Progenitor cell of endocrine pancreas (in vitro differentiated cells): ENCODE measurements around the gene ZFHX3. TPM values are rescaled to one million over a fixed set of nuclear protein-coding genes. Genes with fewer than 3 reads are reported as not detected.
"Not testable (repeated sequence)": the region's sequence is repeated elsewhere in the genome, so short reads cannot be mapped to it uniquely, and the experiment has no call there.

Source experiments
- DNase-seq: peaks from one replicate; pipeline ENCODE4 v3.0.0; 2021; ENCODE audit warnings: low spot score; ENCODE audit not compliant: unreplicated experiment
- H3K27ac Mint-ChIP-seq: 2 replicates; pipeline ENCODE4 v1.8.0; 2021; ENCODE audit warnings: mild to moderate bottlenecking, moderate library complexity, mixed read lengths
- H3K27me3 Mint-ChIP-seq: 2 replicates; pipeline ENCODE4 v1.8.0; 2021; ENCODE audit warnings: mixed read lengths
- H3K36me3 Mint-ChIP-seq: 2 replicates; pipeline ENCODE4 v1.8.0; 2022; ENCODE audit warnings: mixed read lengths; ENCODE audit not compliant: insufficient read depth
- H3K4me1 Mint-ChIP-seq: 2 replicates; pipeline ENCODE4 v1.8.0; 2021; ENCODE audit warnings: low read depth, mixed read lengths
- H3K4me3 Mint-ChIP-seq: 2 replicates; pipeline ENCODE4 v1.8.0; 2021; ENCODE audit warnings: low read depth, mild to moderate bottlenecking, moderate library complexity, mixed read lengths
- H3K9me3 Mint-ChIP-seq: 2 replicates; pipeline ENCODE4 v1.8.0; 2021; ENCODE audit warnings: low read depth, mixed read lengths
- total RNA-seq: library from RNA; stranded (reverse); gene quantifications from 2 replicates; pipeline ENCODE4 v1.2.1, GENCODE V29; 2021
- TF ChIP-seq, protein P1 (sequence below): fragments of 200-600 bp; sonication (generic); IDR thresholded peaks from one replicate; pipeline ENCODE4 v1.5.0; 2021; ENCODE audit warnings: antibody characterized with exemption, mild to moderate bottlenecking; ENCODE audit not compliant: unreplicated experiment

Gene ZFHX3
- total RNA-seq, 1 donor from 2014 or later: 54.0 TPM

DNA sequence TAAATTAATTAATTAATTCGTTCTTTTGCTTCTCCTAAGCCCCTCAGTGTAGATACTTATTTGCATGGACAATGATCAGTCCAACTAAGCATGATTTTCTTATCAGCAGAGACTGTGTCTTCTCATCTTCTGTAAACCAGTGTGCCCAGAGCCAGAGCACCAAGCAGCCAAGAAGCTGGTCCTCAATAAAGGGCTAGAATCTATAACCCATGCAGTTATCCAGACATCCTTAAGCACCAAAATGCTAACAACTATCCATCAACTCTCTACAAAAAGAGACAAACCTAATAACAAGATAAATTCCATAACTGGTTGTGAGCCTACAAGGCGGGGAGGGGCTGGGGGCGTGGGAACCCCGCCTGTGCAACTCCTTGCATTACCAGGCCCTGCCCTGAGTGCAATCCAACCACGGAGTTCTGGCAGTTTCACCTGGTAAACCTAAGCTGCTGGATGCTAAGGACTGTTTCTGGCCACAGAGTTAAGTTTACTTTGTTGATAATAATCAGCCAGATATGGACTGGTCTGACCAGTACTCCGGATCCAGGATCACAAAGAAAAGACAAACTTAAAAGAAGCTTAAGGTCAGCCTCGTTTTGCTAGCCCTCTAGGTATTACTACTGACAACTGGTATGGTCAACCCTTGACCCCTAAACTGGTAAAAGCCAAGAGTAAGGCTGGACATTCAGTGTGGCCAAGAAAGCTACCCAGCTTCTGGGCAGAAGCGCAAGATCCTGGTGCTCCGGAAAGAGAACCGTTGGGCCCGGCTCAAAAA is 51.5 kb downstream of the ZFHX3 start:
- Mint-ChIP-seq H3K4me1 (peaks cover 72% of the 10 kb centered on the region), H3K27me3 (no peaks in the 10 kb centered on the region), H3K9me3 (peaks cover 4% of the 10 kb centered on the region), H3K36me3 (peaks cover 8% of the 10 kb centered on the region), H3K4me3 (no peak overlapping the region), H3K27ac (peak overlapping the region; percentile 64)
- DNase-seq: no peak
- TF ChIP-seq, protein P1, sequence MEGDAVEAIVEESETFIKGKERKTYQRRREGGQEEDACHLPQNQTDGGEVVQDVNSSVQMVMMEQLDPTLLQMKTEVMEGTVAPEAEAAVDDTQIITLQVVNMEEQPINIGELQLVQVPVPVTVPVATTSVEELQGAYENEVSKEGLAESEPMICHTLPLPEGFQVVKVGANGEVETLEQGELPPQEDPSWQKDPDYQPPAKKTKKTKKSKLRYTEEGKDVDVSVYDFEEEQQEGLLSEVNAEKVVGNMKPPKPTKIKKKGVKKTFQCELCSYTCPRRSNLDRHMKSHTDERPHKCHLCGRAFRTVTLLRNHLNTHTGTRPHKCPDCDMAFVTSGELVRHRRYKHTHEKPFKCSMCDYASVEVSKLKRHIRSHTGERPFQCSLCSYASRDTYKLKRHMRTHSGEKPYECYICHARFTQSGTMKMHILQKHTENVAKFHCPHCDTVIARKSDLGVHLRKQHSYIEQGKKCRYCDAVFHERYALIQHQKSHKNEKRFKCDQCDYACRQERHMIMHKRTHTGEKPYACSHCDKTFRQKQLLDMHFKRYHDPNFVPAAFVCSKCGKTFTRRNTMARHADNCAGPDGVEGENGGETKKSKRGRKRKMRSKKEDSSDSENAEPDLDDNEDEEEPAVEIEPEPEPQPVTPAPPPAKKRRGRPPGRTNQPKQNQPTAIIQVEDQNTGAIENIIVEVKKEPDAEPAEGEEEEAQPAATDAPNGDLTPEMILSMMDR: no peak

DNA sequence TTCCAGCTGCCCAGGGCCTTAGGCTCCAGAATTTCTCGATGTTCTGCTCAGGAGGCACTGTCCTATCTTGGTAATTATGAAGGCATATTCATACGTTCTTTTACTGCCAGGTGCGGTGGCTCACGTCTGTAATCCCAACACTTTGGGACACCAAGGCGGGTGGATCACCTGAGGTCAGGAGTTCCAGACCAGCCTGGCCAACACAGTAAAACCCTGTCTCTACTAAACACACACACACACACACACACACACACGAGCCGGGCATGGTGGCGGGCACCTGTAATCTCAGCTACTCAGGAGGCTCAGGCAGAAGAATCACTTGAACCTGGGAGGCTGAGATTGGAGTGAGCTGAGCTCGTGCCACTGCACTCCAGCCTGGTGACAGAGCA is 52.1 kb downstream of the ZFHX3 start:
- not testable (repeated sequence) for H3K27me3 Mint-ChIP-seq, DNase-seq, H3K36me3 Mint-ChIP-seq, H3K9me3 Mint-ChIP-seq, H3K4me3 Mint-ChIP-seq
- peak overlapping the region; percentile 49 for H3K27ac Mint-ChIP-seq
- peaks cover 72% of the 10 kb centered on the region for H3K4me1 Mint-ChIP-seq

DNA sequence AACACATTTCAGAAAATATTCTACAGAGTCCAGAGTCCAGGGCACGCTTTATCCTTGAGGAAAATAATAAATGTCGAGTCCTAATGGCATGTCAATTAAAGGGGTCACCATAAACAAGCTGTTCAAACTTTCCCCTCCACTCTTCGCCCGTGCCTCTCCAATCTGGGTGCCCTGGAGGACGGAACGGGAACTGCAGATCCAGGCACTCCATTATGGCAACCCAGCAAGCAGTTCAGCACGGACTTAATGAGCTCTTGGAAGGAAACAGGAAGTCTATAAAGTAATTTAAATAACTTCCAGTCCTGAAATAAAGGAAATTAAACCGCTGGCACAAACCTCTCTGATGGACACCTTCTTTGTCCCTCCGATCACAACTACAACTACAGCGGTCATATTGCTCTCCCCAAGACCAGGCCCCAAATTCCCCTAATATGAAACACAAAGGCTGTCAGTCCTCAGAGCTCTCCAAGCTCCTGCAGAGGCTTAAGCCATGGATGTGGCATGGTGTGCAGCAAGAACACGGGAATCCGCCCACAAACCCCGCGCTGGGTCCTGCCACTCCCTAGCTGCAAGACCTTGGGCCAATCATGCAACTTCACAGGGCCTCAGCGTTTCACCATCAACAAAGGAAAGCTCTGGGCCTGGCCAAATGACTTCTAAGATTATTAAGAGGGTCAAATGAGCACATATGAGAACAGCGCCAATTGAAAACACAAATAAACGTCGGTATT is 52.6 kb downstream of the ZFHX3 start:
- TF ChIP-seq, protein P1: peak; percentile 59
- Mint-ChIP-seq H3K4me1 (peaks cover 71% of the 10 kb centered on the region), H3K9me3 (no peaks in the 10 kb centered on the region), H3K4me3 (no peak overlapping the region), H3K27ac (no peak overlapping the region), H3K27me3 (no peaks in the 10 kb centered on the region), H3K36me3 (peaks cover under 1% of the 10 kb centered on the region)
- DNase-seq: no peak

DNA sequence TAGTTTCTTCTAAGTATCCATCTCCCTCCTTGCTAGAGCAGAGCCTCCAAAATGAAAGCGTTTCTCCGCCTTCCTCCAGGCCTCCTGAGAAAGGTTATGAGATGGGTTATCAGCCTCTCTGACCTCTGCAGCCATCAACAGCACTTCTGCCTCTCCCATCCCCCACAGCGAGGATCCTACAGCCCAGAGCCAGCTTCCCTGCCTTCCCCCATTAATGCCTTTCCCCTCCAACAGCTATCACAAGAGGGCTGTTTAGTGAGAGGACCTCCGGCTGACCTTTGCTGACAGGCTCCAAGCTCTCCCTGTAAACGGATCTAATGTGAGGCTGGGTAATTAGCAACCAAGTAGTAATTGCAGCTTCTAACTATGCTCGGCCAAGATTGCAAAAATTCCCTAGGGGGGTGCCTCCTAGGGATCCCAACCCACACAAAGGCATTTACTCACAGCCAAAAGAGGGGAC is 55.8 kb downstream of the ZFHX3 start:
- Mint-ChIP-seq H3K9me3 (no peaks in the 10 kb centered on the region), H3K27ac (peak overlapping the region; percentile 76)

DNA sequence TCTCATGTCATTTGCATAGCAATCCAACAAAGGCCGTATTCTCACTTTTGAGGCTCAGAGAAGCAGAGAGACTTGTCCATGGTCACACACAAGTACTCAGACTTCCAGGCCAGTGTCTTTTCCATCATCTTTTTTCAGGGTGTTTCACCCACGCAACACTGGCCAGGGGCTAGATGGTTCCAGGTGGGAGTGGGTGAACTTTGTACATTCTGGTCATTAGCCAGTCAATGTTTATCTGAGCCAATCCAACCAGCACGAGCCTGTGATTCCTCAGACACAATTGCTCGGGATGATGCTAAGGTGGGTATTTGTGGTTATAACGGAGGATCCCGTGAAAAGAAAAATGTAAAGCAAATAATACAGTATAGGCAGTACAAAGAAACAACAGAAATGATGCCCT is 56.3 kb downstream of the ZFHX3 start:
- peak overlapping the region; percentile 55 for H3K27ac Mint-ChIP-seq
- no peaks in the 10 kb centered on the region for H3K27me3 Mint-ChIP-seq
- peaks cover 76% of the 10 kb centered on the region for H3K4me1 Mint-ChIP-seq
- no peaks in the 10 kb centered on the region for H3K36me3 Mint-ChIP-seq
- DNase-seq: no peak
- TF ChIP-seq, protein P1: no peak
- no peak overlapping the region for H3K4me3 Mint-ChIP-seq
- H3K9me3 Mint-ChIP-seq: no peaks in the 10 kb centered on the region

More for the DNA sequence above, 55.8 kb downstream of the ZFHX3 start:
- Mint-ChIP-seq H3K4me3 (peak overlapping the region; percentile 17), H3K4me1 (peaks cover 77% of the 10 kb centered on the region), H3K36me3 (no peaks in the 10 kb centered on the region), H3K27me3 (no peaks in the 10 kb centered on the region)
- no peak for DNase-seq
- TF ChIP-seq, protein P1: no peak
